Transverse colon (tissue), 4 donors: ENCODE results near the gene SZT2.

Experiments
- CTCF ChIP-seq, 5 experiments: fragments of 200-600 bp in 3 of 5; fragments of 450-650 bp in 2 of 5; sonication (generic) in 3 of 5; IDR thresholded peaks; 1 replicate in 2 of 5; 2 replicates in 3 of 5; pipeline ENCODE4 v1.5.1; 2016 to 2017; ENCODE audit warnings: antibody characterized with exemption in 5 of 5, inconsistent platforms in 3 of 5, mild to moderate bottlenecking in 2 of 5, moderate library complexity in 1 of 5
- POLR2A ChIP-seq: fragments of 450-650 bp; IDR thresholded peaks from one replicate; pipeline ENCODE4 v1.6.1; 2016; ENCODE audit warnings: antibody characterized with exemption, mild to moderate bottlenecking, moderate library complexity
- POLR2AphosphoS5 ChIP-seq, 3 donors: sonication (generic); formaldehyde crosslinking; IDR thresholded peaks; one replicate each; pipeline ENCODE4 v1.6.1; 2016; ENCODE audit warnings: antibody characterized with exemption in 3 of 3

- TF ChIP-seq CTCF (IDR thresholded peaks at IDR 0.05): no peak
- TF ChIP-seq POLR2A: no peak
- no peak for TF ChIP-seq POLR2AphosphoS5 (IDR thresholded peaks at IDR 0.05)
Observed at GRCh38 chr1:43422995-43423671, 33.4 kb downstream of the SZT2 start.
